ENCODE measurements around the gene F7.
"Not testable (repeated sequence)": the region's sequence is repeated elsewhere in the genome, so short reads cannot be mapped to it uniquely, and the experiment has no call there.

F7 gene

DNA sequence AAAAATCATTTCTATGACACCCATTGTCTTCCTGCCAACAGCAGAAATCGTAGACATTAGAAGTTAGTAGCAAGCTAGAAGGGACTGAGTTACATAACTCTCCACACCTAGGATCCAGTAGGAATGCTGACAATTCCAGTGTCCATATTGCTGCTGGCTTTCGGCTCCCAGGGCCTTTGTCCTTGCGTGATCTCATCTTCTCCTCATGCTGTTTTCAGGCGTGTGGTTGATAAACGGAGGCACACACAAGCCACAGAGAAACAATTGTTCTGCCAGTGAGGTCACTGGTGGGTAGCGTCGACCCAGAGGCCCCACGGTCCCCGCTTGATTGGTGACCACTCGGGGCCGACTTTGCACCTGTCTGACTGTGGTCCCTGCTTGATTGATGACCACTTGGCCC lies 31.6 kb upstream of the F7 start:
- no peak for DNase-seq

DNA sequence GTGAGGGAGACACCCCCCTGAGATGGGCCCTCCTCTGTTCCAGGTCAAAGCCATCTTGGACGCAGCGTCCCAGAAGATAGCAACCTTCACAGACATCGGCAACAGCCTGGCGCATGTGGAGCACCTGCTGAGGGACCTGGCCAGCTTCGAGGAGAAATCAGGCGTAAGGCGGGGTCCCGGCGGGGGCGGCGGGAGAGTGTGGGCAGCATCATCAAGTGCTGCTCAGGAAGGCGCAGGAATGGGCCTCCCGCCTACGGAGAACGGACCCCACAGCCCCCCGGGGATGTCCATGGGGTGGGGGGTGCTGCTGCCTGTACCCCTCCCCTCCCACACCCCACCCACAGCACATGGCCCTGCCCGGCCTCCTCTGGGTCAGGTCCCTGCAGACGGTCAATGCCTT lies 31.2 kb upstream of the F7 start:
- no peak for DNase-seq

DNA sequence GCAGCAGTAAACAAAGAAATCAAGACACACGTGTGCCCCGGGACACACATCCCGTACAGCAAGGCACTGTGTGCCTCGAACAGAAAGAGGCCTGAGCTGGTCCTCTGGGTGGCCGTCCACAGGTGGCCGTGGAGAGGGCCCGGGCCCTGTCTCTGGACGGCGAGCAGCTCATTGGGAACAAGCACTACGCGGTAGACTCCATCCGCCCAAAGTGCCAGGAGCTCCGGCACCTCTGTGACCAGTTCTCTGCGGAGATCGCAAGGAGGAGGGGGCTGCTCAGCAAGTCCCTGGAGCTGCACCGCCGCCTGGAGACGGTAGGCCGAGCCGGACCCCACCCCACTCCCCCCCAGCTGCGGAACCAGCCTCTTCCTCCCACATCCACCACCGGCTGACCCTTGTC lies 30.7 kb upstream of the F7 start:
- DNase-seq, result no peak

DNA sequence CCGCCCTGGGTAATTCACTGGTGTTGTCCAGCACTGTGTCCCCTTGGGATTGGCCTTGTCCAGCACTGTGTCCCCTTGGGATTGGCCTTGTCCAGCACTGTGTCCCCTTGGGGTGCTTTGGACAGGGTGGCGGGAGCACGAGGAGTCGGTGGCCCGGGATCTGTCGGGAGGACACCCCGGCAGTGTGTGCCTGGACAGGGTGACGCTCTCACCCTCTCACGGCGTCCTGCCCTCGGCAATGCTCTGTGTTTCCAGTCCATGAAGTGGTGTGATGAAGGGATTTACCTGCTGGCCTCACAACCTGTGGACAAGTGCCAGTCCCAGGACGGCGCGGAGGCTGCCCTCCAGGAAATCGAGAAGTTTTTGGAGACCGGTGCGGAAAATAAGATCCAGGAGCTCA lies 29.9 kb upstream of the F7 start:
- no peak for DNase-seq

DNA sequence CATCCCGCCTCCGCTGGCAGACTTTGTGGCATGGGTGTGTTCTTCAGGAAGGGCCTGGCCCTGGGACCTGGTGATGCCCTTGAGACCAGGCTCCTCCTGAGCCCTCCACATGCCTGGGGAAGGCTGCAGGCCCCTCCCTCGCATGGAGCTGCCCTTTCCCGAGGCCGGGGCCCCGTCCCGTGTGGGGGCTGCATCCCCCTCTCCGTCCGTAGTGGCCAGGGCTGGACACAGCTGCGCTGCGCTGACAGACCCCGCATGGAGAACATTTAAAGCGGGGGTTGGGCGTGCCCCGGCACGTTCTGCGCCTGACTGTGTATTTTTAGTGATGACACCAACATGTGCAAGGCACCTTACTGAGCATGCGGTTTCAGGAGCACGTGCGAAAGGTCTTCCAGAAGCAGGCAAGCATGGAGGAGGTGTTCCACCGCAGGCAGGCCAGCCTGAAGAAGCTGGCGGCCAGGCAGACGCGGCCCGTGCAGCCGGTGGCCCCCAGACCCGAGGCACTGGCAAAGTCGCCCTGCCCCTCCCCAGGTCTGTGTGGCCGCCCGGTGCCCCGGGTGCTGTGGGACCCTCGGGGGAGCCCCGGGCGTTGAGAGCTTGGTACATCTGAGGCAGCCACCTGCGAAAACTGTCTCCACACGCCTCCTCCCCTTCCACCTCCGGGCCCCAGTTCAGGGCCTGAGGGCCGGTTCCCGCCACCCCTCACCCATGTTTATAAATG lies 28.8 kb upstream of the F7 start:
- DNase-seq, result no peak

DNA sequence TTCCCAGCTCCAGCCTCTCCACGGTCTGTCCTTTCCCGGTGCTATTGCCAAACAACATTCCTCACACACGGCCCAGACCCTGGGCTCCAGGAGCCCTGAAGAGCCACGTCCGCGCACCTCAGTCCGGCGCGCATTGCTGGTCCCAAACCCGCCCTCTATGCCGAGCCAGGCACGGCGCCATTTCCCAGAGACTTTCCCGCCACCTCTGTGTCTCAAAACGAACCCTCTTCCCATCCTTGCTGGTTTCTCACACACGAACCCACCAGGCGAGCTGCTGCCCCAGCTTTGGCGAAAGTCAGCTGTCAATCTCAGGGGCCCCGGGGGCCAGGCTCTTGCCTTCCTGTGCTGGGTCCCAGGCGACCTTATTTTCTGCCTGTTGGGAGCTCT lies 28.0 kb upstream of the F7 start:
- DNase-seq, result no peak

DNA sequence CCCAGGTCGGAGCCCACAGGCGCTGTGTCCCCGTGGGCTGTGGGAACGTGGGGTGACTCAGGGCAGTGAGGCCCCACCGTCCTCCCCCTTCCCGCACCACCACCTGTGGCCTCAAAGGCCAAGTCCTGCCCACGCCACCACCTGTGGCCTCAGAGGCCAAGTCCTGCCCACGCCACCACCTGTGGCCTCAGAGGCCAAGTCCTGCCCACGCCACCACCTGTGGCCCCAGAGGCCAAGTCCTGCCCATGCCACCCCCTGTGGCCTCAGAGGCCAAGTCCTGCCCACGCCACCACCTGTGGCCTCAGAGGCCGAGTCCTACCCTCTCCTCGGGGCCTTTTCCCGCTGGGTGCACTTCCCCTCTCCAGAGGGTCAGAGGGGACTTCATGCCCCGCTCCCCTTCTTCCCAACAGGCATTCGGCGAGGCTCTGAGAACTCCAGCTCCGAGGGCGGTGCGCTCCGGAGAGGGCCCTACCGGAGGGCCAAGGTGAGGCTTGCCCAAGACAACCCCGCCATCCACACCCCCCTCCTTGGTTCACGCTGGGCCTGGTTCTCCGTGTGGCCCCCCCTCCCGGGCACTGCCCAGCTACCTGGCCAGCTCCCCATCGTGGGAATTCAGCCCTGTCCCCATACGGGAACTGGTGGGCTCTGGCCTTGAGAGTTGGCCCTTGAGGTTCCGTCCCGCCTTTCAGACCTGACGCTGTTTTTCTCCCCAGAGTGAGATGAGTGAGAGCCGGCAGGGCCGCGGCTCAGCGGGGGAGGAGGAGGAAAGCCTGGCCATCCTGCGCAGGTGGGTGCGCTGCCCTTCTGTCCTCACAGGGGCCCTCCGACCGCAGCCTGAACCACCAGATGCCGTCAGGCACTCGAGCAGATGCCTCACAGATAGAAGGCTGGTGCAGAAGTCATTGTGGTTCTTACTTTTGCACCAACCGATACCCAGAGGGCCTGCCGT lies 27.4 kb upstream of the F7 start:
- DNase-seq, result no peak

- no peak for DNase-seq
Observed at GRCh38 chr13:113078902-113079780, 26.4 kb upstream of the F7 start.

DNA sequence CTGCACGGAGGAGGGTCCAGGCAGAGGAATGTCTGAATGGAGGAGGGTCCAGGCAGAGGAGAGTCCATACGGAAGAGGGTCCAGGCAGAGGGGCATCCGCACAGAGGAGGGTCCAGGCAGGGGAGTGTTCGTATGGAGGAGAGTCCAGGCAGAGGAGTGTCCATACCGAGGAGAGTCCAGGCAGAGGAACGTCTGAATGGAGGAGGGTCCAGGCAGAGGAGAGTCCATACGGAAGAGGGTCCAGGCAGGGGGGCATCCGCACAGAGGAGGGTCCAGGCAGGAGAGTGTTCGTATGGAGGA lies 25.9 kb upstream of the F7 start:
- not testable (repeated sequence) for DNase-seq

DNA sequence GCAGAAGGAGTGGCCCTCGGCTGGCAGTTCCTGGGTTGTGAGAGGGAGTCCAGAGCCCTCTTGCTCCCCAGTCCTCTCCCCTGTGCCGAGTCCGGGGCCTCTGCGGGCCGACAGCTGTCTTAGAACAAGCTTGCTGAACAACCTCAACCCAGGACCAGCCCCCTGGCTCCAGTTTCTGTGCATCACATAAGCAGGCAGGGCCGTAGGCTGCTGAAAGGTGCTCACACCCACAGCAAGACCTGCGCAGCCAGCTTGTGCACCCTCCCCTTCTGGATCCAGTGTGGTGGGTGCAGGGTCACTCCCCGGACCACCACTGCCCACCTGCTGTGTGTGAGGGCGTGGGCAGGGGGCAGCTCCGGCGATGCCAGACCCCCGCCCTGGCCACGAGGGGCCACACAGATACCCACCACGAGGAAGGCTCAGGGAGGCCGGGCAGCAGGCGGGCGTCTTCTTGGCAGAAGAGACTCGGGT lies 25.2 kb upstream of the F7 start:
- DNase-seq, result no peak

GRCh38 chr13:113080901-113081521 lies 24.6 kb upstream of the F7 start:
- DNase-seq, result no peak

DNA sequence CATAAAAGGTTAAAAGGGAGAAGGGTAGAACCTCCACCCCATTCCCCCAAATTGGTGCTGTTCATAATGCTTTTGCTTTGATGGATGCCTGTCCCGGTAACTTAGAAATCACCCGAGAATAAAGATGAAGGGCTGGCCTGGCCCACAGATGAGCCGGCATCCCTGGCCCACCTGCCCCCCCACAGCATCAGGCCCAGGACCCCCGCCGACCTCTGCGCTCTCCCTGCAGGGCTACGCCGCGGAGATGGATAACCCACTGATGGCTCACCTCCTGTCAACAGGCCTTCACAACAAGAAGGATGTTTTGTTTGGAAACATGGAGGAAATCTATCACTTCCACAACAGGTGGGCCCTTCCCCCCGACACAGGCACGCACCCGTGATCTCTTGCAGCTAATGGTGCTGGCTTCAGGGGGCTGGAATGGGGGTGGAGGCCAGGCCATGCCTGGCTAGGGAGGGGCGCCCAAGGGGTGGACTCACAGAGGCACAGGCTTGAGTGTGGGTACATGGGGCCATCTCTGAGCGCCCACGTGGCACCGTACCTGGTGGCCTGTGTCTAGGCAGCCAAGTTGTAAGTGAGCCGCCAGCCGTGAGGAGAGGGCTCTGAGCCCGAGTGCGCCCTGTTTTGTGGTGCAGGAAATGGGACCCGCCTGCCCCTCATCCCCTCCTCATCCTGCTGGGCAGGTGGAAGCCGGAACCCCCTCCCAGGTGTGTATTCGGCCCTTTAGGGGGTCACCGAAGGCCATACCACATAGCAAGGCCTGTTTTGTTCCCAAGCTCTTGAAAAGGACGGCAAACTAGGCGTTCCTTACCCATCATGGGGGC lies 23.2 kb upstream of the F7 start:
- no peak for DNase-seq

GRCh38 chr13:113083022-113083373 lies 22.6 kb upstream of the F7 start:
- DNase-seq, result no peak

DNA sequence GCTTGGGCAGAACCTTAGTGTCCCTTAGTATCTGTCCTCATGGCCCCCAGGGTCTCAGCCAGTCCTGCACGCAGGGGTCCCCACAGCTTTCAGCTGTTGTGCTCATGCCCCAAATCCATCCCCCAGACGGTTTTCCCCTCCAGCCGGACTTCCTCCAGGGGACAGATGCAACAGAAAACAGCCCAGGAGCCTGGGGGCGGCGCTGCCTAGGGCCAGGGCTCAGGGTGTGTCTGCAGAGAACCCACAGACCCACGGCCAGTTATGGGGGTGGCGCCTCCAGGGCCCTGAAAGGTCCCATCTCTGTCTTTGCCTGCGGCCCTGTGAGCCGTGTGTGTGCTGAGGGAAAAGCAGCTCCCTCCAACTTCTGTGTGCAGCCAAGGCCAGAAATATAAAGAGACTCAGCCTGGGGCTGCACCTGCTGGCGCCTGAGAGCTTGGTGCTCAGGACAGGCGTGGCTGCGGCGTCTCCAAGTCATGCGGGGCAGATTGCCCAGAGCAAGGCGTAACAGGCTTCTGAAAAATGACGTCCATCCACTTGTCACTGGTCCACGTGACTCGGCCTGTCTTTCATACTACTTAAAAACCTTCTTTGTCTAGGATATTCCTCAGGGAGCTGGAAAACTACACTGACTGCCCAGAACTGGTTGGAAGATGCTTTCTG lies 22.1 kb upstream of the F7 start:
- no peak for DNase-seq

- no peak for DNase-seq
Observed at GRCh38 chr13:113084094-113084942, 21.3 kb upstream of the F7 start.

DNA sequence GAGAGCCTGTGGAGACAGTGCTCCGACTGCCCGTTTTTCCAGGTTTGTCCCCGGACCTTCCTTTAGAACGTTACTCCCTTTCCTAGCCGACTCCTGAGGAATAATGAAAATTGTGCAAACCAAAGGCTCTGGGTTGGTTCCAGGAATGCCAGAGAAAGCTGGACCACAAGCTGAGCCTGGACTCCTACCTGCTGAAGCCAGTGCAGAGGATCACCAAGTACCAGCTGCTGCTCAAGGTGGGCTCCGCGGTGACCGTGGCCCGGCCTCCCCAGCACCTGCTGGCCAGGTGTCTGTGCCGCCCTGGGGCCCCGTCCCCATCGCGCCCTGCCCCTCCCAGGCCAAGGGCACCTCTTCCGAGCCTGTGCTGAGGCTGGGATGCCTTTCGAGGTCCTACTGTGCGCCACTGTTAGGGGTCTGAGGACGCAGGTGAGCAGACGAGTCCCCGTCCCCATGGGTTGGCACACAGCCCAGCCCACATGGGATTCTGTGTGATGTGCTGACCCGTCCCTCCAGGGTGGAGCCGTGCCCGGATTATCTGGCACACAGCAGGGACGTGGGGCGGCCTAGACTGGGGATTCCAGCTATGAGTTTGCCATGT lies 20.5 kb upstream of the F7 start:
- no peak for DNase-seq

GRCh38 chr13:113086031-113086750 lies 19.4 kb upstream of the F7 start:
- no peak for DNase-seq

- no peak for DNase-seq
Observed at GRCh38 chr13:113086991-113087922, 18.3 kb upstream of the F7 start.
